Gastrocnemius medialis (tissue), 4 donors: ENCODE results near the gene FNDC1.

Experiments used
- CTCF ChIP-seq, 5 experiments: fragments of 450-650 bp in 3 of 5; fragments of 200-600 bp in 2 of 5; sonication (generic) in 2 of 5; IDR thresholded peaks in 4 of 5; conservative IDR thresholded peaks in 1 of 5; 1 replicate in 4 of 5; 2 replicates in 1 of 5; pipeline ENCODE4 v1.5.1; 2016 to 2019; ENCODE audit warnings: antibody characterized with exemption in 5 of 5, mild to moderate bottlenecking in 3 of 5, moderate library complexity in 3 of 5
- POLR2A ChIP-seq, 2 donors: fragments of 450-650 bp; IDR thresholded peaks; one replicate each; pipeline ENCODE4 v1.6.1; 2017; ENCODE audit warnings: antibody characterized with exemption in 2 of 2, mild to moderate bottlenecking in 2 of 2, moderate library complexity in 2 of 2

GRCh38 chr6:159163901-159164370, 5.3 kb upstream of the FNDC1 start:
- TF ChIP-seq CTCF (IDR thresholded peaks at IDR 0.05 in 4 of 5, conservative IDR thresholded peaks at IDR 0.05 in 1 of 5) (no peak), POLR2A (IDR thresholded peaks at IDR 0.05) (no peak)
